Stimulated activated CD8-positive, alpha-beta memory T cell treated with anti-CD3 and anti-CD28 coated beads, Interleukin-12 subunit alpha, Interleukin-12 subunit beta, amount 100 ng/mL, for 24 hours (primary cell): ENCODE data around the gene FAM221B.

Experiments used
- DNase-seq: peaks from one replicate; pipeline ENCODE4 v3.0.0-alpha.2; 2020; ENCODE audit errors: extremely low read depth

The FAM221B gene

GRCh38 chr9:35820076-35820475 is 8.5 kb downstream of the FAM221B start:
- no peak for DNase-seq

- no peak for DNase-seq
Observed at GRCh38 chr9:35818341-35818740, 10.2 kb downstream of the FAM221B start.

- no peak for DNase-seq
Observed at GRCh38 chr9:35816708-35817107, 11.8 kb downstream of the FAM221B start.

GRCh38 chr9:35814841-35815543 is 13.5 kb downstream of the FAM221B start, which contains the start of gene HINT2:
TSS of gene HINT2 (minus strand) at chr9:35815042. CDS start at chr9:35814979, 63 bp downstream.
- DNase-seq: peak; percentile 95

- DNase-seq: no peak
Observed at GRCh38 chr9:35814106-35814840, 14.3 kb downstream of the FAM221B start.

- DNase-seq: no peak
Observed at GRCh38 chr9:35813434-35814105, 15.0 kb downstream of the FAM221B start.

- peak; percentile 86 for DNase-seq
Observed at GRCh38 chr9:35812025-35812602, 16.4 kb downstream of the FAM221B start, which contains the start of gene SPAG8. TSS of gene SPAG8 (minus strand) at chr9:35812262. CDS start at chr9:35812147, 115 bp downstream.

- no peak for DNase-seq
Observed at GRCh38 chr9:35811381-35812024, 17.0 kb downstream of the FAM221B start.

- DNase-seq: no peak
Observed at GRCh38 chr9:35810122-35810521, 18.4 kb downstream of the FAM221B start.

- no peak for DNase-seq
Observed at GRCh38 chr9:35808433-35808832, 20.1 kb downstream of the FAM221B start.

- DNase-seq: no peak
Observed at GRCh38 chr9:35806101-35806500, 22.4 kb downstream of the FAM221B start.

GRCh38 chr9:35801328-35802128 is 27.0 kb downstream of the FAM221B start:
- DNase-seq: no peak

- no peak for DNase-seq
Observed at GRCh38 chr9:35800530-35800929, 28.0 kb downstream of the FAM221B start.

GRCh38 chr9:35798658-35799374 is 29.7 kb downstream of the FAM221B start:
- no peak for DNase-seq

GRCh38 chr9:35797311-35798109 is 31.0 kb downstream of the FAM221B start:
- no peak for DNase-seq

- DNase-seq: no peak
Observed at GRCh38 chr9:35795695-35796094, 32.8 kb downstream of the FAM221B start.

- DNase-seq: no peak
Observed at GRCh38 chr9:35793461-35793860, 35.1 kb downstream of the FAM221B start.

GRCh38 chr9:35792826-35793225 is 35.7 kb downstream of the FAM221B start:
- DNase-seq: no peak
